HL-60 (cell line): ENCODE measurements around the gene DPP10.

Source experiments
- DNase-seq, 2 experiments: peaks; one replicate each; pipeline ENCODE4 v3.0.0-alpha.2; 2010 to 2020; ENCODE audit warnings: low read depth in 1 of 2, low spot score in 1 of 2
- H3K27ac ChIP-seq: fragments of 250-450 bp; sonication (Bioruptor Pico); replicated peaks from 2 replicates; pipeline ENCODE4 v1.5.1; 2020; ENCODE audit warnings: mild to moderate bottlenecking, moderate library complexity
- H3K27me3 ChIP-seq: fragments of 250-450 bp; sonication (Bioruptor Pico); 2 replicates; pipeline ENCODE4 v1.5.1; 2021; ENCODE audit warnings: mild to moderate bottlenecking, moderate library complexity; ENCODE audit not compliant: insufficient read depth, poor library complexity, severe bottlenecking
- H3K4me3 ChIP-seq: replicated peaks from 2 replicates; pipeline ENCODE4 v1.5.1; 2011; ENCODE audit warnings: mild to moderate bottlenecking, control low read depth, low read length; ENCODE audit not compliant: insufficient read depth
- GABPA ChIP-seq: IDR thresholded peaks from 2 replicates; pipeline ENCODE4 v1.6.1; 2012; ENCODE audit warnings: low read depth
- POLR2AphosphoS5 ChIP-seq: IDR thresholded peaks from 2 replicates; pipeline ENCODE4 v1.6.1; 2012; ENCODE audit warnings: low read depth
- SPI1 ChIP-seq: IDR thresholded peaks from 2 replicates; pipeline ENCODE4 v1.6.1; 2012; ENCODE audit warnings: low read depth, mild to moderate bottlenecking, borderline replicate concordance
- TF ChIP-seq, protein P1 (sequence below): IDR thresholded peaks from 2 replicates; pipeline ENCODE4 v1.6.1; 2012; ENCODE audit warnings: low read depth; ENCODE audit not compliant: insufficient replicate concordance
- TF ChIP-seq, protein P2 (sequence below): IDR thresholded peaks from one replicate; pipeline ENCODE4 v1.5.1; 2011; ENCODE audit warnings: low read length, control low read depth, inconsistent platforms; ENCODE audit not compliant: insufficient read depth

The DPP10 gene

DNA sequence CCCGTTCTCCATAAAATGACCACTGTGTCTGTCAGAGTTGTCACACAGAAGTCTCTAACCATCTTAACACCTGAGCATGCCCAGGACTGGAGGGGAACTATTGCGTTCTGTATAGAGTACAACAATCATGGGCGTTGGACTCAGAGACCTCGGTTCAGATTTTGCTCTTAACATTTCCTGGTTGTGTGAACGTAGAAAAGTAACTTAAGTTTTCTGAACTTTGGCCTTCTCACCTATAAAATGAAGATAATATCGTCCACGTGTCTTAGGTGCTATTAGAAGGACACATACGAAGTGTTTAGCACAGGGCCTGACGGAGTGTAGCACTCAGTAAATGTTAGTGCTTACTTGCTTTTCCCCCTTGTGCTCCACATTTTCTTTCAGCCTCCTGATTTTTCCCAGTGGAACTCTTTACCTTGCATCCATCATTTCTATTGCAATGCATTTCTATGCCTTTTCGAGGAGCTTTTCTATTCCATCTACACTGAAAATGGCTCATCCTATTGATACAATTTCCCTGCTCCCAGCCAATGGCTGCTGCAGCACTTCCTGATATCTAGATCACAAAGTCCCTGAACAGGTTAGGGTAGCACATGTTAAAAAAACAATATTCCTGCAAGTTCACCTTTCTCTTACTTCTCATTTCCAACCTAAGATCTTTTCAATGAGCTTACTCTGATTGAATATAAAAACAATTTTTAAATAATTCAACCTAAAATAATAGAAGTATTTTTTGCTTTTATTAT, 22.7 kb downstream of the DPP10 start:
- no peak for DNase-seq
- TF ChIP-seq POLR2AphosphoS5 (no peak), GABPA (no peak), SPI1 (no peak)
- TF ChIP-seq, protein P1, sequence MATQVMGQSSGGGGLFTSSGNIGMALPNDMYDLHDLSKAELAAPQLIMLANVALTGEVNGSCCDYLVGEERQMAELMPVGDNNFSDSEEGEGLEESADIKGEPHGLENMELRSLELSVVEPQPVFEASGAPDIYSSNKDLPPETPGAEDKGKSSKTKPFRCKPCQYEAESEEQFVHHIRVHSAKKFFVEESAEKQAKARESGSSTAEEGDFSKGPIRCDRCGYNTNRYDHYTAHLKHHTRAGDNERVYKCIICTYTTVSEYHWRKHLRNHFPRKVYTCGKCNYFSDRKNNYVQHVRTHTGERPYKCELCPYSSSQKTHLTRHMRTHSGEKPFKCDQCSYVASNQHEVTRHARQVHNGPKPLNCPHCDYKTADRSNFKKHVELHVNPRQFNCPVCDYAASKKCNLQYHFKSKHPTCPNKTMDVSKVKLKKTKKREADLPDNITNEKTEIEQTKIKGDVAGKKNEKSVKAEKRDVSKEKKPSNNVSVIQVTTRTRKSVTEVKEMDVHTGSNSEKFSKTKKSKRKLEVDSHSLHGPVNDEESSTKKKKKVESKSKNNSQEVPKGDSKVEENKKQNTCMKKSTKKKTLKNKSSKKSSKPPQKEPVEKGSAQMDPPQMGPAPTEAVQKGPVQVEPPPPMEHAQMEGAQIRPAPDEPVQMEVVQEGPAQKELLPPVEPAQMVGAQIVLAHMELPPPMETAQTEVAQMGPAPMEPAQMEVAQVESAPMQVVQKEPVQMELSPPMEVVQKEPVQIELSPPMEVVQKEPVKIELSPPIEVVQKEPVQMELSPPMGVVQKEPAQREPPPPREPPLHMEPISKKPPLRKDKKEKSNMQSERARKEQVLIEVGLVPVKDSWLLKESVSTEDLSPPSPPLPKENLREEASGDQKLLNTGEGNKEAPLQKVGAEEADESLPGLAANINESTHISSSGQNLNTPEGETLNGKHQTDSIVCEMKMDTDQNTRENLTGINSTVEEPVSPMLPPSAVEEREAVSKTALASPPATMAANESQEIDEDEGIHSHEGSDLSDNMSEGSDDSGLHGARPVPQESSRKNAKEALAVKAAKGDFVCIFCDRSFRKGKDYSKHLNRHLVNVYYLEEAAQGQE, result no peak
- TF ChIP-seq, protein P2, sequence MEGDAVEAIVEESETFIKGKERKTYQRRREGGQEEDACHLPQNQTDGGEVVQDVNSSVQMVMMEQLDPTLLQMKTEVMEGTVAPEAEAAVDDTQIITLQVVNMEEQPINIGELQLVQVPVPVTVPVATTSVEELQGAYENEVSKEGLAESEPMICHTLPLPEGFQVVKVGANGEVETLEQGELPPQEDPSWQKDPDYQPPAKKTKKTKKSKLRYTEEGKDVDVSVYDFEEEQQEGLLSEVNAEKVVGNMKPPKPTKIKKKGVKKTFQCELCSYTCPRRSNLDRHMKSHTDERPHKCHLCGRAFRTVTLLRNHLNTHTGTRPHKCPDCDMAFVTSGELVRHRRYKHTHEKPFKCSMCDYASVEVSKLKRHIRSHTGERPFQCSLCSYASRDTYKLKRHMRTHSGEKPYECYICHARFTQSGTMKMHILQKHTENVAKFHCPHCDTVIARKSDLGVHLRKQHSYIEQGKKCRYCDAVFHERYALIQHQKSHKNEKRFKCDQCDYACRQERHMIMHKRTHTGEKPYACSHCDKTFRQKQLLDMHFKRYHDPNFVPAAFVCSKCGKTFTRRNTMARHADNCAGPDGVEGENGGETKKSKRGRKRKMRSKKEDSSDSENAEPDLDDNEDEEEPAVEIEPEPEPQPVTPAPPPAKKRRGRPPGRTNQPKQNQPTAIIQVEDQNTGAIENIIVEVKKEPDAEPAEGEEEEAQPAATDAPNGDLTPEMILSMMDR, result no peak
- Histone ChIP-seq H3K27ac (no peak overlapping the region), H3K4me3 (no peak overlapping the region), H3K27me3 (no peaks in the 10 kb centered on the region)

DNA sequence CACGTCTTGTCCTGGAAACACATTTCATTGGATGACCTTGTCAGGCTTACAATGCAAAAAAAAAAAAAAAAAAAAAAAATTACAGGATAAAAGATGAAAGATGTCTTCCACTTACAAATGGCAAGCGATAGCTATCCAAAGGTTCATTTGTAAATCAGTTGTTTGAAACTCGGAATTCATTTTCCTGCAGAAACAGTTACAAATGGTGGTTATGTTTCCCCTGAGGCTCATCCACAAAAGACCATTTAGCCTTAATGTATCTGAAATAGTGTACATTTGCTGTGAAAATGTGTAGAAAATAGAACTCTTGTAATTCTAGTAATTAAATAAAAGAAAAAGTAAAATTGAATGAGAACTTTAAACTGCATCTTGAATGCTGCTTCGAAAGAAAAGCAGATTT, 25.9 kb downstream of the DPP10 start:
- H3K27ac ChIP-seq, result no peak overlapping the region
- H3K27me3 ChIP-seq, result no peaks in the 10 kb centered on the region
- no peak overlapping the region for H3K4me3 ChIP-seq
- no peak for TF ChIP-seq POLR2AphosphoS5
- no peak for TF ChIP-seq GABPA
- no peak for TF ChIP-seq SPI1
- TF ChIP-seq, protein P1, result no peak
- TF ChIP-seq, protein P2, result no peak
- DNase-seq, result no peak

DNA sequence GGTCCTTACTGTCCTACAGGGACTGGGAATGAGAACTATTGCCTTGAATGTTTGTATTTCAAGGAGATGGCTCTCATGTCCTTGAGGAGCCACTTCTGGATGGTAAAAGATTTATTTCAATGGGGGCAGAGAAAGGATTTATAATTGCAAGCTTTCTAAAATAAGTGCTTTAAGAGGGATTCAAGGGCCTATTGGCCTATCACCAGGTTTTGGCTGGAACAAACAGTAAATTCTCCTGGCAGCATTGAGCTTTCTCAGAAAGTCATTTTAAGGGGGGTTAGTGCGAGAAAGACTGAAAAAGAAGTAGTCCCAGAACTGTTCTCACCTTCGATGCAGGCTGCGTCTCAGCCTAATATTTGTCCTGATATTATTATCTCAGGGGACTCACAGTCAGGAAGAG, 29.8 kb downstream of the DPP10 start:
- no peak for DNase-seq
- no peak overlapping the region for H3K4me3 ChIP-seq
- H3K27ac ChIP-seq, result no peak overlapping the region
- H3K27me3 ChIP-seq, result no peaks in the 10 kb centered on the region
- TF ChIP-seq GABPA (no peak), POLR2AphosphoS5 (no peak), SPI1 (no peak)
- TF ChIP-seq, protein P1, result no peak
- TF ChIP-seq, protein P2, result no peak
